ENCODE measurements around the gene CCDC85C. TPM values are rescaled to one million over a fixed set of nuclear protein-coding genes. Genes with fewer than 3 reads are reported as not detected.

The CCDC85C gene
- total RNA-seq, 1 experiment from 2014 or later = 42.3 TPM

GRCh38 chr14:99545586-99545985, 58.4 kb downstream of the CCDC85C start:
- POLR2A ChIA-PET = no interaction called here
- no peaks in the 10 kb centered on the region for H3K9me3 ChIP-seq (ENCODE audit: control insufficient read depth in 1 of 2, insufficient read depth in 1 of 2, low read depth in 1 of 2, low read length in 2 of 2)
- DNase-seq (ENCODE audit: low read depth, low spot score) (no peak), ATAC-seq (no peak)
- H4K20me1 ChIP-seq (ENCODE audit: insufficient read depth) = no peaks in the 10 kb centered on the region
- H3K9me2 ChIP-seq (ENCODE audit: insufficient read depth) = no peaks in the 10 kb centered on the region
- H3K4me1 ChIP-seq (ENCODE audit: control insufficient read depth in 1 of 2, insufficient read depth in 2 of 2, low read length in 2 of 2) = peaks cover 0 to 12% of the 10 kb centered on the region in 2 experiments; a peak in 1 of 4 replicates
- H3K27me3 ChIP-seq (ENCODE audit: insufficient read depth, low read length) = no peaks in the 10 kb centered on the region
- RAD21 ChIA-PET (ENCODE audit: low non-redundant PET in 1 of 2, low total read pairs in 2 of 2, uncharacterized antibody in 2 of 2, unreplicated experiment in 2 of 2) = no interaction called here
- no peak overlapping the region for H3K4me2 ChIP-seq (ENCODE audit: low read length)
- no peaks in the 10 kb centered on the region for H3K36me3 ChIP-seq (ENCODE audit: control insufficient read depth in 1 of 2, insufficient read depth in 2 of 2, low read length in 2 of 2)
- CTCF ChIA-PET = no interaction called here
- no peak for TF ChIP-seq POLR2AphosphoS5 (IDR thresholded peaks at IDR 0.05; ENCODE audit: low read depth, low read length)
- TF ChIP-seq EZH2 (IDR thresholded peaks at IDR 0.05) = no peak
- TF ChIP-seq ELF1 (IDR thresholded peaks at IDR 0.05; ENCODE audit: borderline replicate concordance, low read depth) = no peak
- no TSS peak for BruUV-seq (replicated peaks)
- no peak overlapping the region for H3K4me3 ChIP-seq (replicated peaks in 1 of 2; ENCODE audit: low read depth in 1 of 2, low read length in 2 of 2)
- no peak overlapping the region for H3K27ac ChIP-seq (ENCODE audit: low read depth, low read length)
- H2AFZ ChIP-seq (ENCODE audit: low read depth, low read length, poor library complexity, severe bottlenecking) = no peak overlapping the region
- no peak overlapping the region for H3K9ac ChIP-seq (ENCODE audit: low read length)
- H3K79me2 ChIP-seq (ENCODE audit: insufficient read depth, low read length) = peaks cover 42% of the 10 kb centered on the region
- intact Hi-C loops (cut with micrococcal nuclease) = no loop called here

GRCh38 chr14:99544991-99545390, 59.0 kb downstream of the CCDC85C start:
- RAD21 ChIA-PET (ENCODE audit: low non-redundant PET in 1 of 2, low total read pairs in 2 of 2, uncharacterized antibody in 2 of 2, unreplicated experiment in 2 of 2) = no interaction called here
- H3K4me3 ChIP-seq (replicated peaks in 1 of 2; ENCODE audit: low read depth in 1 of 2, low read length in 2 of 2) = no peak overlapping the region
- BruUV-seq (replicated peaks) = no TSS peak
- ATAC-seq = no peak
- H3K9me3 ChIP-seq (ENCODE audit: control insufficient read depth in 1 of 2, insufficient read depth in 1 of 2, low read depth in 1 of 2, low read length in 2 of 2) = no peaks in the 10 kb centered on the region
- TF ChIP-seq POLR2AphosphoS5 (IDR thresholded peaks at IDR 0.05; ENCODE audit: low read depth, low read length) = no peak
- no peak for TF ChIP-seq EGR1 (IDR thresholded peaks at IDR 0.05; ENCODE audit: low read depth)
- TF ChIP-seq ELF1 (IDR thresholded peaks at IDR 0.05; ENCODE audit: borderline replicate concordance, low read depth) = no peak
- TF ChIP-seq POLR2A (IDR thresholded peaks at IDR 0.05; ENCODE audit: borderline replicate concordance, extremely low read depth, insufficient read depth, insufficient read length) = no peak
- no peak for TF ChIP-seq SIN3A (IDR thresholded peaks at IDR 0.05; ENCODE audit: low read depth)
- TF ChIP-seq EZH2 (IDR thresholded peaks at IDR 0.05) = no peak
- TF ChIP-seq YY1 (IDR thresholded peaks at IDR 0.05; ENCODE audit: extremely low read depth, insufficient replicate concordance, low read depth, low read length) = no peak
- no peak for TF ChIP-seq ATF3 (IDR thresholded peaks at IDR 0.05)
- TF ChIP-seq TCF7L2 (IDR thresholded peaks at IDR 0.05; ENCODE audit: borderline replicate concordance, extremely low read depth, insufficient read depth, insufficient read length) = no peak
- no peak for TF ChIP-seq ZBTB33 (IDR thresholded peaks at IDR 0.05; ENCODE audit: extremely low read depth, insufficient replicate concordance, low read length)
- no peak for TF ChIP-seq SRF (IDR thresholded peaks at IDR 0.05; ENCODE audit: low read depth)
- TF ChIP-seq RAD21 (IDR thresholded peaks at IDR 0.05; ENCODE audit: low read depth) = no peak
- no peak for TF ChIP-seq CBX3 (IDR thresholded peaks at IDR 0.05; ENCODE audit: low read depth)
- no peaks in the 10 kb centered on the region for H3K36me3 ChIP-seq (ENCODE audit: control insufficient read depth in 1 of 2, insufficient read depth in 2 of 2, low read length in 2 of 2)
- no peak for DNase-seq (ENCODE audit: low read depth, low spot score)
- no peak overlapping the region for H3K9ac ChIP-seq (ENCODE audit: low read length)
- H3K4me2 ChIP-seq (ENCODE audit: low read length) = no peak overlapping the region
- H3K27me3 ChIP-seq (ENCODE audit: insufficient read depth, low read length) = no peaks in the 10 kb centered on the region
- H4K20me1 ChIP-seq (ENCODE audit: insufficient read depth) = no peaks in the 10 kb centered on the region
- intact Hi-C loops (cut with micrococcal nuclease) = no loop called here
- H3K79me2 ChIP-seq (ENCODE audit: insufficient read depth, low read length) = peaks cover 40% of the 10 kb centered on the region
- H3K9me2 ChIP-seq (ENCODE audit: insufficient read depth) = no peaks in the 10 kb centered on the region
- peaks cover 0 to 12% of the 10 kb centered on the region in 2 experiments; a peak in 1 of 4 replicates for H3K4me1 ChIP-seq (ENCODE audit: control insufficient read depth in 1 of 2, insufficient read depth in 2 of 2, low read length in 2 of 2)
- POLR2A ChIA-PET = no interaction called here
- no peak overlapping the region for H3K27ac ChIP-seq (ENCODE audit: low read depth, low read length)
- CTCF ChIA-PET = interaction anchor here (0.6 kb wide), 1 partner anchor 110 kb away, joined by 4 read pairs; no protein-coding TSS in a partner anchor
- H2AFZ ChIP-seq (ENCODE audit: low read depth, low read length, poor library complexity, severe bottlenecking) = no peak overlapping the region

All from HCT116 (cell line).